Breast epithelium (tissue), 4 donors: ENCODE measurements around the gene PDCD1. TPM values are rescaled to one million over a fixed set of nuclear protein-coding genes. Genes with fewer than 3 reads are reported as not detected.

ENCODE experiments used
- DNase-seq, 2 donors: peaks; one replicate each; pipeline ENCODE4 v3.0.0-alpha.2; 2019; ENCODE audit warnings: low spot score in 2 of 2
- H3K27ac ChIP-seq, 2 donors: fragments of 200-600 bp; sonication (generic) in 1 of 2; one replicate each; pipeline ENCODE4 v1.5.1; 2016 to 2019; ENCODE audit warnings: mild to moderate bottlenecking in 1 of 2
- H3K27me3 ChIP-seq, 2 donors: fragments of 200-600 bp; sonication (generic) in 1 of 2; one replicate each; pipeline versions ENCODE4 v1.5.1 to v1.6.0; 2017 to 2019; ENCODE audit warnings: control low read depth in 1 of 2, mild to moderate bottlenecking in 1 of 2
- H3K36me3 ChIP-seq: fragments of 200-600 bp; one replicate; pipeline ENCODE4 v1.5.1; 2019
- H3K4me1 ChIP-seq, 2 donors: fragments of 200-600 bp; sonication (generic); one replicate each; pipeline ENCODE4 v1.5.1; 2016 to 2019; ENCODE audit warnings: control low read depth in 1 of 2
- H3K4me3 ChIP-seq, 3 donors: fragments of 200-600 bp; sonication (generic); 1 replicate in 2 of 3; 2 replicates in 1 of 3; pipeline ENCODE4 v1.5.1; 2016 to 2019; ENCODE audit warnings: mild to moderate bottlenecking in 3 of 3, moderate library complexity in 2 of 3
- H3K9me3 ChIP-seq, 2 donors: fragments of 200-600 bp; sonication (generic) in 1 of 2; one replicate each; pipeline ENCODE4 v1.5.1; 2016 to 2019; ENCODE audit warnings: control low read depth in 1 of 2
- CTCF ChIP-seq, 3 donors: fragments of 450-650 bp; IDR thresholded peaks; one replicate each; pipeline ENCODE4 v1.5.1; 2016 to 2017; ENCODE audit warnings: antibody characterized with exemption in 3 of 3, mild to moderate bottlenecking in 3 of 3, moderate library complexity in 3 of 3
- POLR2A ChIP-seq: fragments of 450-650 bp; IDR thresholded peaks from one replicate; pipeline ENCODE4 v1.6.1; 2016; ENCODE audit warnings: antibody characterized with exemption, mild to moderate bottlenecking, moderate library complexity
- POLR2AphosphoS5 ChIP-seq, 3 donors: sonication (generic); formaldehyde crosslinking; IDR thresholded peaks; one replicate each; pipeline ENCODE4 v1.6.1; 2017; ENCODE audit warnings: antibody characterized with exemption in 3 of 3
- intact Hi-C: fragments of 100-400 bp; cut with DNase I; formaldehyde crosslinking; loops from one replicate; pipeline ENCODE4 v1.15.1; 2023; ENCODE audit warnings: low total_unique reads
- total RNA-seq, 3 donors: library from RNA; depleted of rRNA; stranded (reverse); fragments of >200 nt; gene quantifications; one replicate each; pipeline ENCODE4 v1.1.0, GENCODE V29; 2016

PDCD1 gene
- total RNA-seq, 3 donors from 2014 or later: 0.16 to 0.88 (median 0.33) TPM

DNA sequence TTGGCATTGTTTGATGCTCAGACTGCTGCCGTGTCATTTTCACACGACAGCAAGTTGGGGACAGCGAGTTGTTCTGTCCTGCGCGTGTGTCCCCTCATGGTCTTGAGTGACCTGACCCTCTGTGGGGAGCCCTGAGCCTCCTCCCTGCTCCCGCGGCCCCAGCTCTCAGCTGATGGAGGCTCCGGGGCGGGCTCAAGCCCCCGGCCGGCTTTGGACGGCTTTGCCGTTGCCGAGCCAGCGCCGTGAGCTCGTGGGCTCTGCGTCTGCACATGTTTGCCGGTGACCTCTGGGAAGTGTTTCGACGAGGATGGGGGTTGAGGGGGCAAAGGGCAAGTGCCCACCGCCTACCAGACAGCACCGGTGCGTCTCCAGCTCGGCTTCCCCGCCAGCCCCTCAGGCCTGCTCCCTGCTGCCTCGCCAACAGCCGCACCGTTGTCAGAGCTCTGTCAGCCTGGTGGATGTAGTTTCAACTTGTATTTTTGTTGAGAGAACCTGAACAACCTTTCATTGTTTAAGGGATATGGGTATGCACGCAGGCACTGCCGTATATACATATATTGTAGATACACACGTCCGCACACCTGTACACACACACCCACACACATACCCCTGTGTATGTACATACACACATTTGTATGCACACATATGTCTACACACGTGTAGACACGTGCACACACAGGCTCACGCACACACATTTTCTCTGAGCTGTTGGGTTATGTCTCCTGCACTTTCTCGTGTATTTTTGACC lies 13.7 kb downstream of the PDCD1 start:
- DNase-seq: no peak
- Histone ChIP-seq H3K27me3 (peaks cover 0 to 15% of the 10 kb centered on the region in 2 donors), H3K4me3 (peak overlapping the region in 2 of 3 donors; percentile 40 to 63), H3K36me3 (no peaks in the 10 kb centered on the region), H3K4me1 (peaks cover 0 to 6% of the 10 kb centered on the region in 2 donors), H3K27ac (no peak overlapping the region), H3K9me3 (no peaks in the 10 kb centered on the region)
- intact Hi-C loops: no loop called here
- TF ChIP-seq POLR2A (no peak), CTCF (IDR thresholded peaks at IDR 0.05) (no peak), POLR2AphosphoS5 (IDR thresholded peaks at IDR 0.05) (no peak)

GRCh38 chr2:241844066-241844728 lies 14.5 kb downstream of the PDCD1 start:
- H3K4me3 ChIP-seq: peak overlapping the region; percentile 40 to 63 (median 48)
- intact Hi-C loops: no loop called here
- H3K9me3 ChIP-seq: no peaks in the 10 kb centered on the region
- peaks cover 0 to 6% of the 10 kb centered on the region in 2 donors for H3K4me1 ChIP-seq
- H3K36me3 ChIP-seq: no peaks in the 10 kb centered on the region
- DNase-seq: peak in 1 of 2 donors; percentile 63
- H3K27me3 ChIP-seq: peaks cover 0 to 7% of the 10 kb centered on the region in 2 donors
- TF ChIP-seq CTCF (IDR thresholded peaks at IDR 0.05) (no peak), POLR2AphosphoS5 (IDR thresholded peaks at IDR 0.05) (peak in 2 of 3 donors; percentile 26 to 33)
- H3K27ac ChIP-seq: peak overlapping the region in 1 of 2 donors; percentile 56

DNA sequence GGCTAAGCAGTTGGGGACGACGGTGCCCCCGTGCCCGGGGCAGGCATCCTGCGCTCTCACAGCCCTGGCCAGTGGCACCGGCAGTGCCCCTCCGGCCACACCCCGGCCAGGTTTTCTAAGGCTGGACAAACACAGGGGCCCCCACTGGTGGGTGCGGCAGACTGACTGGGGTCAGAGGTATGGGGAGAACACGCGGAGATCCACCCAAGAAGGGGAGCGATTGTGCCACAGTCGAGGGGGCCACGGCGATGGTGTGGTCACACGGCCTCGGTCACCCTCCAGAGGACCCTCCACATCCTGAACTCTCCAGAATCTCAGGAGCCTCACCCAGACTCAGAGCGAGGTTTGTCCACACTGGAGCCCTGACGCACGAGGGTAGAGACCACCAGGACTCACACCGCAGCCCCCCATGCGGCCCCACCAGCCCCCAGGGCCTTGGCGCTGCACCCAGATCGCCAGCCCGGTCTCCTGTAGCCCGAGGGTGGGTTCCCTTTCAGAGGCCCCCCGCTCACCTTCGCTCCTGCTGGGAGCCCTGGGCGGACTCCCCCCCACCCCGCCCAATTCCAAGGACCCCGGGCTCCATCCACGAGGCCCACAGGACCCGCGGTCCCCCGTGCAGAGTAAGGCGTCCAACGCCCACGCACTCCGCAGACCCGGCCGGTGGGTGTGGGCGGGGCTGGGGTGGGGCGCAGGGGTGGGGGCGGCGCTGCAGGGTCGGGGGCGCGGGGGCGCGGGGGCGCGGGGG lies 15.2 kb downstream of the PDCD1 start:
- H3K4me3 ChIP-seq: peak overlapping the region; percentile 40 to 63 (median 48)
- TF ChIP-seq POLR2AphosphoS5 (IDR thresholded peaks at IDR 0.05) (no peak), CTCF (IDR thresholded peaks at IDR 0.05) (no peak), POLR2A (no peak)
- DNase-seq: no peak
- H3K27me3 ChIP-seq: peaks cover 0 to 7% of the 10 kb centered on the region in 2 donors
- H3K27ac ChIP-seq: peak overlapping the region in 1 of 2 donors; percentile 56
- H3K9me3 ChIP-seq: no peaks in the 10 kb centered on the region
- intact Hi-C loops: no loop called here
- H3K36me3 ChIP-seq: no peaks in the 10 kb centered on the region
- peaks cover 0 to 6% of the 10 kb centered on the region in 2 donors for H3K4me1 ChIP-seq

DNA sequence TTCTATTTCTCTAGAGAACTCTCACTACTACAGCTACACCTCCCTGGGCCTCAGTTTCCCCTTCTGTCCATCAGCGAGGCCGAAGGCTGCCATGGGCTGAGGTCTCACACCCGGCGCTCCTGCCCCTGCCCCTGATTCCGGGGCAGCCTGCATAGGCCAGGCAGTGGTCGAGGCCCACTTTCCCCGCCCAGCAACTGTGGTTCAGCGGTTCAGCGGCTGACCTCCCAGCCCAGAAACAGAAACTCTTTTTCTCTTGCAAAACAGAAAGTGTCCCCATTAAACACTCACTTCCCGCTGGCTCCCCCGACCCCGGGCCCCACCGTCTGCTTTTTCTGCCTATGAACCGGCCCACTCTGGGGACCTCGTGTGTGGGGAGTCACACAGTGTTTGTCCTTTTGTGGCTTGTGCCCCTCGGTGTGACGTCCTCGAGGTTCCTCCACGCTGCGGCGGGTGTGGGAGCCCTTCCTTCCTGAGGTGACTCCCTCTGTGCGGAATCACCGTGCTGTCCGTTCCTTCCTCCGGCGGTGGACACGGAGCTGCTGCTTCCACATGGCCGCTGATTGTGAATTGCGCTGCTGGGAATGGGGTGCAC lies 16.0 kb downstream of the PDCD1 start:
- Histone ChIP-seq H3K27ac (peak overlapping the region in 1 of 2 donors; percentile 56), H3K4me3 (peak overlapping the region in 2 of 3 donors; percentile 40 to 63), H3K9me3 (no peaks in the 10 kb centered on the region), H3K4me1 (peaks cover 0 to 6% of the 10 kb centered on the region in 2 donors), H3K36me3 (no peaks in the 10 kb centered on the region), H3K27me3 (peaks cover 0 to 7% of the 10 kb centered on the region in 2 donors)
- TF ChIP-seq CTCF (IDR thresholded peaks at IDR 0.05) (no peak), POLR2A (peak; percentile 14), POLR2AphosphoS5 (IDR thresholded peaks at IDR 0.05) (peak in 1 of 3 donors; percentile 43)
- intact Hi-C loops: no loop called here
- DNase-seq: peak in 1 of 2 donors; percentile 51
